Right renal pelvis (tissue), 4 donors: ENCODE measurements around the gene PPP4R4. TPM values are rescaled to one million over a fixed set of nuclear protein-coding genes. Genes with fewer than 3 reads are reported as not detected.
"Not testable (repeated sequence)": the region's sequence is repeated elsewhere in the genome, so short reads cannot be mapped to it uniquely, and the experiment has no call there.

Source experiments
- DNase-seq, 4 donors: peaks; one replicate each; pipeline ENCODE4 v3.0.0-alpha.2; 2013; ENCODE audit warnings: low read depth in 4 of 4, low spot score in 3 of 4, missing footprints in 1 of 4
- polyA plus RNA-seq, 4 donors: library from polyadenylated mRNA; unstranded; fragments of 120-200 nt; gene quantifications; one replicate each; pipeline ENCODE4 v1.2.1, GENCODE V29; 2013; ENCODE audit not compliant: insufficient read length in 4 of 4

Gene PPP4R4
- polyA plus RNA-seq, 4 donors: 0.15 to 0.29 (median 0.21) TPM

DNA sequence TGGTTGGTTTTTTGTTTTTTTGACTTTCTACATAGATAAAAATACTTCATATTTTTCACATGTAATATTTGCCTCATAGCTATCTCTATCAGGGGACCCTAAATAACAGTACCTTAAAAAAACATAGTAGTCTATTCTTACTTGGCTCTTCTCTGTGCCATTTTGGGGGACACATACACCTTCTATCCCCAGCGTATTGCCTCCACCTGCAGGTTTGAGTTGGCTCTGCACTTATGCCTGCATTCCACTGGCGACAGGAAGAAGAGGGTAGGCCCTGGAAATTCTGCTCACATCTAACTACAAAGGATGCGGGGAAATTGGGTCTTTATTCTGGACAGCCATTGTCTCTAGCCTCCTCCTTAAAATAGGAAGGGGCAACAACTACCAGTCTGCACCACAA is 30.9 kb upstream of the PPP4R4 start:
- no peak for DNase-seq

DNA sequence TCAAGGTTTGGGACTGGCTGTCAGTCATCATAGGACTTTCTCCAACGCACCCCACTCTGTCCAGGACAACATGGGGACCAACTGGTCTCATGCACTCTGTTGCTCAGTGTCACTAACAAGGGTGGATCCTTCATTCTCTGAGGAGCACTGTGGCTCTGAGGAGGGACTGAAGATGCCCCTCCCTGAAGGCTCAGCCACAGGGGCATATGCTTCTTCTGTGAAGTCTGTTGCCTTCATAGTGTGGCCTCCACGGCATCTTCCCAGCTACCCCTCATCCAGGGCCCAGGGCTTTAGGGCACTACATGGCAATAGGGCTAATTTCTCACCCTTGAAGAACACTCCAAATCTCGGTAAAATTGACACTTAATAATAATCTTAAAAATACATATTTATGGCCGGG is 30.4 kb upstream of the PPP4R4 start:
- no peak for DNase-seq

DNA sequence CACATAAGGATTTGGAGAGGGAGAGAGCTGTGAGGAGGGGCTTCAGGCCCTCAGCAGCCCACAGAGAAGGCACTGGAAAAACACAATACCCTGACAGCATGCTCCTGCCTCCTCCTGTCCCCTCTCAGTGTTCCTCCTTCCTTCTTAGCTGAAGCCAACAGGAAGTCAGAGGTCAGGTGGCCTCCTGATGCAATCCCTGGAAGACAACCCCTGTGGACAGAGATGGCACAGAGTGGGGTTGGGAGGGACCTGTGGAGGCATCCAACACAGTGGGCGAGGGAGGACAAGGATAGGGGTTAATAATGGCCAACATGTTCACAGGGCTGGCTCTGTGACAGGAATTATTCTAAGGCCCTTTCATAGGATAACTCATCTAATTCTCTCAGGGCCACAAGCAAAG is 29.4 kb upstream of the PPP4R4 start:
- DNase-seq: no peak

DNA sequence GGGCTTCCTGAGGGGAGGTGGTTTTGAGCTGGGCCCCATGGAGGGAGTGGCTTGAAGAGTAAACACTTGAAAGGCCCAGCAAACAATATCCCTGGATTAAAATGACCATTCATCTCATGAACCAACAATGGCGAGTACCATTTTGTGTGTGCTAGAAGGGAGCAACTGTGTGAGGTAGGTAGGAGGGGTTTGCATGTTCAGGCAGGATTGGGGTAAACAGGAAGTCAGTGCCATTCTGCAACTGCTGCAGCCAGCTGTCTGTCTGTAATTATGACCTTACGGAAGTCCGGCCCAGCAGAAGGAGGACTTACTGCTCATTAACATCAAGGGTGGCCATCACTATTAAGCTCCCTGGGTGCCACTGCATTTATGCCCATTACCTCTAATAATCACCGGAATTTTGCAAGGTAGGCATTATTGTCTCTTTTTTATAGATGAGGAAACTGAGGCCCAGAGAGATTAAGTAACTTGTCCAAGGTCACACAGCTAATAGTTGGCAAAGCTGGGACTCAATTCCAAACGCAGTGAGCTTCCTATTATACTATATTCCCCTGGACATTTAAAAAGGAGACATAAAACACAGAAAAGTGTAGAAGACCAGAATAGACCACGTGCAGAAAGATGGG is 28.1 kb upstream of the PPP4R4 start:
- DNase-seq: no peak

DNA sequence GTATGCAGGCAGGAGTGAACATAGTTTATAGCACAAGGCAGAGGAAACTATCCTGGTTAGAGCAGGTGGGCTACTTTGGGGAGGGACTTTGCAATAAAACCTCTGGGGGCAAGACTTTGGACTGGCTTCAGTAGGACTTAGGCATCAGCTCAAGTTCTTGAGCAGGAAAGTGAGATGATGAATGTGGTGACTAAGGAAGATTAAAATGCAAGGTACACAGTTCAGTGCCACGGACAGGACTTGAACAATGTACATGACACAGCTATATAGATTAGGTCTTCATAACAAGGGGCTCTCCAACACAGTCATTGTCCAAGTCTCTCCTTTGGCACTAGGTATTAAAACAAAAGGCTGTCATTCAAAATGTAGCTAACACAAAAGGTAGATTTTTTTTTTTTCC is 21.4 kb upstream of the PPP4R4 start:
- no peak for DNase-seq

DNA sequence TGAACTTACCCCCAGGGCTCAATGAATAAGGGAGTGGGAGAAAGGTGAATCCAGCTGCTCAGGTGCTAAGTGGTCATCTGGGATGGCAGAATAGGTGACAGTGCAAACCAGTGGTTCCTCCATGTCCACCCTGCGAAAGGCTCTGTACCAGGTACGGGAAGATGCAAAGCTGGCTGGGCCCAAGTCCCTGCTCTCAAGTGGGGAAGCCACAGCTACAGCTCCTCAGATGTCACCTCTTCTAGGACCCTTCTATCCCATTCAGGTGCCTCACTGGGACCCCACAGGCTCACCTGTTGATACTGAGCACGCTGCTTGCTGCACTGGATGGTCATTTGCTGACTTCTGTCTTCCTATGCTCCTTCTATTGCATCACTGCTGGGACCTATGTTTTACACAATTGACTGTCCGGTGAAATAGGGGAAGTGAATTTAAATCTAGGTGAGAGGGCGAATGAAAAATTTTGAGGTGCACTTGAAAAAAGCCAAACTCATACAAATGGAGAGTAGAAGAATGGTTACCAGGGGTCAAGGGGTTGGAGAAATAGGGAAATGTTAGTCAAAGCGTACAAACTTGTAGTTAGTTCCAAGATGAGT is 20.3 kb upstream of the PPP4R4 start:
- DNase-seq: no peak

DNA sequence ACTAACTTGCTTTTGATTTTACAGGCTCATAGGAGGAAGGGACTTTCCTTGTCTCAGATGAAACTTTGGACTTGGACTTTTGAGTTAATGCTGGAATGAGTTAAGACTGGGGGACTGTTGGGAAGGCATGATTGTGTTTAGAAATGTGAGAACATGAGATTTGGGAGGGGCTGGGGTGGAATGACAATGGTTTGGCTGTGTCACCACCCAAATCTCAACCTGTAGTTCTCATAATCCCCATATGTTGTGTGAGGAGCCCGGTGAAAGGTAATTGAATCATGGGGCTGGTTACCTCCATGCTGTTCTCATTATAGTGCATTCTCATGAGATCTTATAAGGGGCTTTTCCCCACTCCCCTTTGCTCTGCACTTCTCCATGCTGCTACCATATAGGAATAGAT is 18.0 kb upstream of the PPP4R4 start:
- DNase-seq: not testable (repeated sequence)

DNA sequence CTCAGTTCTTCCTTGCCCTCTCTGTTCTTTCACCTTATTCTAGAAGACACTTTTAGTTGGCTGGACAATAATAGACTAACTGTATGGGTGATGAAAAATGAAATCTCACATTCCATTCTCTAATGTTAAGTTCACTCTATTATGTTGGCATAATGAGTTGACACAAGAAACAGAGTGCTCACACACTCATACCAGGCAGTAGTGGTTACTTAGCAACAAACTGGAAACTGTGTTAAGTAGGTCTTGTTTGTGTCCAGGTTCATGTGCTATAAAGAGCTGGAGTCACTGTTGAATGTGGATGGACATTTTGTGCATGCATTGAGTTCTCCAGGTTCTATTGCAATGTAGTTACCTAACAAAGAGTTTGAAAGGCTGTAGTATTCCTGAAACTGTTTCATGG is 16.9 kb upstream of the PPP4R4 start:
- no peak for DNase-seq

DNA sequence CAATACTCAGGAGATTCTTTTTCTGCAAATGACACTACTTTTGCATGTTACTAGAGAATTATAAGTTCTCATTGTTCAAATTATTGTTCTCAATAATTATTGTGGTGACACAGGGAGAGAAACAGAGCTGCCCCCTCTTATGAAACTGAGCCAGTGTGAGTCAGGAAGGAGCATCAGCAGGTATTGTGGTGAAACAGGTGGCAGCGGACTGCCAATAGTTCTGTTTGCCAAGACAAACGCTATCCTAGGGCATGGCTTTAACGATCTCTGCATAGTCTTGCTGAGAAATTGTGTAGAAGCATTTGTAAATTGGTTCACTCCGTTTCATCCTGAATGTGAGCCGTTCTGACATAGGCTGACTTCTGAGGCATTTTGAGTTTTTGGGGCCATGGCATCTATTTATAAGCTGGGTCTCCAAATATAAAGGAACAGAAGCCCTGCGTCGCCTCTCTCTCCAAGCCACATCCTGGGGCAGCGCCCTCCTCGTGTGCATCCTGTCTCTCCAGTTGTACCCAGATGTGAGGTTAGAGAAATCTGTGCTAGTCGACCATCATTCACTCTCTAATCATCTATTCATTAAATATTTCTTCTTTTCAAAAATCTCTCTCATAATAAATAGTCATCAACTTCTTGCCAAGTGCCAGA is 15.8 kb upstream of the PPP4R4 start:
- no peak for DNase-seq

DNA sequence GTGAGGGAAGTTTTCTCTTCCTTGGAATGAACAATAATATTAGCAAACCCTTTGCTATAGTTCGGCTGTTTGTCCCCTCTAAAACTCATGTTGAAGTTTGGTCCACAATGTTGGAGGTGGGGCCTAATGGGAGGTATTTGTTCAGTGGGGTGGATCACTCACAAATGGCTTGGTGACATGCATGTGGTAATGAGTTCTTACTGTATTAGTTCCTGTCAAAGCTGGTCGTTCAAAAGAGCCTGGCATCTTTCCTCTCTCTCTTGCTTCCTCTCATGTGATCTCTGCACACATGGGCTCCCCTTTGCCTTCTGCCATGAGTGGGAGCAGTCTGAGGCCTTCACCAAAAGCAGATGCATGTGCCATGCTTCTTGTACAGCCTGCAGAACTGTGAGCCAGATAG is 13.1 kb upstream of the PPP4R4 start:
- DNase-seq: no peak

DNA sequence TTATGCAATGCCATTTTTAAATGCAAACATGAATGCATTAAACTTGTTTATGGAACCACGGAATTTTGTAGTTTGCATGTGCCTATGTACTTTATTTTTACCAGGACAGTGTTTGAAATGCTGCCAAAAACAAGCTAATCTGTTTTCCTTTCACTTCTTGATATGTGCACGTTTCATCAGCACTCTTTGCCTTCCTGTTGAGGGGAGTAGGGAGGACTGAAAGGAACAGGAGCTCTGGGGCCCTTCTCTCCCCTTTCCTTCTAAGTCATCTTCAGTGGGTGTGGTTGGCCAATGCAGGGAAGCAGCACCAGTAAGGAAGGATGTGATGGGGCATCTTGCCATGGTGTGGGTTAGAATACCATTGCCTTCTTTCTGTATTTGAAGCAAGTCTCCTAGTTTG is 12.1 kb upstream of the PPP4R4 start:
- DNase-seq: no peak

DNA sequence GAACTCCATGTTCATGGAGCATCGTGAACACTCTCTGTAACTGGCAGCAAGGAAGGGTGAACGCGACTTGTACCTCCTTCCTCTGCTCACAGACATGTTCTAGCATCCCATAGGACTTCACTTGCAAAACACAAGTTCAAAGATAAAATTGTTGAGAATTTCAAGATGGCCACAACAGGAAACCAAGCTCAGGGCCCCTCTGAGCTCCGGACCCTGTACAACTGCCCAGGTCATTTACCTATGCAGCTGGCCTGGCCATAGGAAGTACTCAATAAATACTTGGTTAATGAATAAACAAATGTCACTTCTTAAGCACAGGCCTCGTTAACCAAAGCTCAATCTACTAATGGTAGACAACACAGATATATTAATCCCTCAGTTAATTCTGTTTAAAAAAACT is 11.7 kb upstream of the PPP4R4 start:
- DNase-seq: no peak

DNA sequence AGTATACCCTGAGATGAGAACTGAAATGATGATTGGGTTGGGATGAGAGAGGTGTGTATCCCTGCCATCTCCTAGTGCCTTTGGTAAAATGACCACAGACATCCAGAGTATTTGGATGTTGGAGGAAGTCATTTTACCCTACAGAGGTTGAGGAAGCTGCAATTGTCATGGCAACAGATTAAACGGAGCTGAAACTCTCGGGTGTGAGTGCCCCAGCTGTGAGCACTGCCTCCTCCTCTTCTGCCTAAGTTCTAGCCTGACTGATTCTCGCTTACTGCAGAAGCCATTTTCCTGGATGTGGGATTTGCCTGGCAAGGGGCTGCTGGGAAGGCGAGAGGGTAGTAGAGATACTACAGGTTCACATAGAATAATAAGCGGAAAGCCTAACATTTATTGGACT is 10.3 kb upstream of the PPP4R4 start:
- DNase-seq: no peak

DNA sequence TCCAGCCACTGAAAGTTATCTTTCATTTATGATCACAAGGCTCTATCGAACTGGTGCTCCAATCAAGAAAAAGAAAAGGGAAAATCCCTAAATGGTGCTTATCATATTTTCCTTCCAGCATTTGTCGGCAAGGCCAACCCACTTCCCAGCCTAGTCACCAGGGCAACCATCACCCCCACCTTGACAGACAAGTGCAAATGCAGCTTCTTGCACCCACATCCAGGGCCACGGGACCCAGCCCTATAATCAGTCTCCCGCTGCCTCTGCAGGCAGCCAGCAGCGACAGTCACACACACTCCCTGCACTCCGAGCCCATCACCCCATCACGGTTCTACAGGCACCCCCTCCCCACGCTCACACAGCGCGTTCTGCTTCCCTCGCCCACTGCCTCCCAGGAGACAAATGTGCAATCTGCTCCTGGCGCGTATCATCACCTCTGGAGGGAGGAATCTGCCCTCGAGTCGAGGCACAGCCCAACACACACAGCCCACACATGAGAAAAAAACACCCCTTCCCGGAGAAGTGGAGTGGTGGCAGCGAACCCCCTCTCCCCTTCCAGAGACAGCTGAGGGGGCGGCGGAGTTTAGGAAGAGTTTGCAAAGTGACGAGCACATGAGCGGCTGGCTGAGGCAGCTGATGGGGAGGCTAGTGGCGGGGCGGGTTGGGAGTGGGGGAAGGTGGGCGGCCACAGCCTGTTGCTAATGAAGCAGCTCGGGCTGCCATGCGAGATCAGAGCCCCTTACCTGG is 9.3 kb upstream of the PPP4R4 start:
- DNase-seq: no peak

DNA sequence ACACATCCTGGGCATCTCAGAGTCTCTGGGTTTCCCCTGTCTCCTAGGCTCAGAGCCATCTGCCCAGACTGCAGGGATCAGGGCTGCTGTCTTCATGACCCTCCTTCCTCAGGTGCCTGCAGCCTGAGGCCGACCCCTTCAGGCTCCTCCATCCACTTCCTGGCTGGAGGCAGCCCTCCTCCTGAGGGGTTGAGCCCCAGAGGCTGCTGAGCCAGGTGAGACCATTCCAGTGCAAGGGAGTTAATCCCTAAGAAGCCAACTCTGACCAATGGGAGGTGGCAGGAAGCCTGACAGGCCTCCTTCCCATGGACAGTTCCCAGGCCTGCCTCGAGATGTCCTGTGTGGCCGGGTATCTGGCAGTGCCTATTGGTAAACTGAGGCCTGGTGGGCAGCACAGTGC is 8.4 kb upstream of the PPP4R4 start:
- no peak for DNase-seq

DNA sequence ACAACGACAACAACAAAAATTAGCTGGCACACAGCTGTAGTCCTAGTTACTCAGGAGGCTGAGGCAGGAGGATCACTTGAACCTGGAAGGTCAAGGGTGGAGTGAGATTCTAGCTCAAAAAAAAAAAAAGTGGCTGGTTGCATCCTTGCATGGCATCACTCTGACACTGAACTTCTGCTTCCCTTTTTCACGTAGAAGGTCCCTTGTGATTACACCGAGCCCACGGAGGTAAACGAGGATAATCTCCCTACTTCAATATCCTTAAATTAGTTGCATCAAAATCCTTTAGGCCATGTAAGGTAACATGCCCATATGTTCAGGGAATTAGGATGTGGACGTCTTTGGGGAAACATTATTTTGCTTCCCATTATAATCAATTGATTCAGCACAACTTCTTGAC is 4.0 kb upstream of the PPP4R4 start:
- DNase-seq: no peak

DNA sequence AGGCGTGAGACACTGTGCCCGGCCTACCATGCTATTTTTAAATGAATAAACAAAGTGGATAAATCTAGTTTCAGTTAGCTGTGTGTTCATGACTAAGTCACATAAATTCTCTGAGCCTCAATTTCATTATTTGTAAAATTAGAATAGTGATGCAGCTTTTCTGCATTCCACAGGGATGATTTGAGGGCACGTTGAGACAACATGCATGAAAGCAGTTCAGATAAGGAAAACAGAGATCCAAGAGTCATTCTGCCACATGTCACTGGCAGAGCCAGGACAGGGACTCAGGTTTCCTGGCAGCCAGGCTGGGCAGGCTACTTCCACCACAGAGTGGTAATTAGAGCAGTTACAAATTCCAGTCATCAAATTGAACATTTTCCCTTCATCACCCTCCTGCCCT is 2.9 kb upstream of the PPP4R4 start:
- DNase-seq: no peak

DNA sequence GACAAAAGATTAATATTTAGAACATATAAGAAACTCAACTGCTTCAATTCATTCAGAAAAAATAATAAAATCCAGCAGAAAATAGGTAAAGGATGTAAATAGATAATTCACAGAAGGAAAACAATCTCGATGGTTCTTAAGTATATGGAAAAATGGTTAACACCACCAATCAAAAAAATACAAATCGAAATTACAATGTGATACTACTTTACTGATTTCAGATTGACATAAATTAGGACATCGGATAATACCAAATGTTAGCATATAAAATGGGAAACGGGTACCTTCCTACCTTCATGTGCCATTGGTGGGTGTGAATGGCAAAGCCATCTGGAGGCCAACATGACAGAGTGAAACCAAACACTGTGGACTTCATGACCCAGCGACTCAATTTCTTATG is 1.6 kb upstream of the PPP4R4 start:
- no peak for DNase-seq

DNA sequence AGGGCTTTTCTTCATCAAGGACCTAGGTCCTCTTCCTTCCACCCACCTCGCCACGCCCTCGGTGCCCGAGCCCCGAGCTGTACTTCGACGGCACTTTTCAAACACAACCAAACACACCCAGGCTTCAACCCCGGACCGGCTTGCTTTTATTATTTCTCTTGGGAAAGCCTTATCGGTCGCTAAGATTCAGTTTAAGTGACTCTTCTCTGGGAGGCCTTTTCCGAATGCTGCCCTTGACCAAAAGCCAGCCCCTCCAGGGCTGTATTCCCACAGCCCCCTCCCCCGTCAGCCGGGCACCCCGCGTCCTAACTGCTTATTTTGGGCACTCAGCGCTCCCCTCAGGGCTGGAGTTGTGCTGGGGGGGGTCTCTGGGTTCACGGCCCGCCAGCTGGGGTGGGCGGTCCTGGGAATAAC is 644 bp upstream of the PPP4R4 start:
- no peak for DNase-seq

DNA sequence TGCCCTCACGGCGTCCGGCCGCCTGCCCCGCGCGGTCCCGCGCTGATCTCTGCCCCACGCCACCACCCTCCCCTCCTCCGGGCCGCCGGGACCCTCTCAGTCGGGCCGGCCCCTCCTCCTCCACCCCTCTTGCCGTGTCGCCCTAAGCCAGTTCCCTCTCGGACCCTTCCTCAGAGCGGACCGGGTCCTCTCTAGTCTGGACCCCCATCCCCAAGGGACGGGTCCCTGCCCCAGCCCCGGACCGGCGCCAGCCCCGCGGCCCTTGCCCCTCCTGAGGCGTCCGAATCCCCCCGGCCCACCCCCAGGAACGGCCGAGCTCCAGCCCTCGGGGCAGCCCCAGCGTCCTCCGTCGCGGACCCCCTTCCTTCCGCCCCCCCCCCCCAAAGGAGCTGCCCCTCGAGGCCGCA is 485 bp downstream of the PPP4R4 start:
- DNase-seq: no peak

DNA sequence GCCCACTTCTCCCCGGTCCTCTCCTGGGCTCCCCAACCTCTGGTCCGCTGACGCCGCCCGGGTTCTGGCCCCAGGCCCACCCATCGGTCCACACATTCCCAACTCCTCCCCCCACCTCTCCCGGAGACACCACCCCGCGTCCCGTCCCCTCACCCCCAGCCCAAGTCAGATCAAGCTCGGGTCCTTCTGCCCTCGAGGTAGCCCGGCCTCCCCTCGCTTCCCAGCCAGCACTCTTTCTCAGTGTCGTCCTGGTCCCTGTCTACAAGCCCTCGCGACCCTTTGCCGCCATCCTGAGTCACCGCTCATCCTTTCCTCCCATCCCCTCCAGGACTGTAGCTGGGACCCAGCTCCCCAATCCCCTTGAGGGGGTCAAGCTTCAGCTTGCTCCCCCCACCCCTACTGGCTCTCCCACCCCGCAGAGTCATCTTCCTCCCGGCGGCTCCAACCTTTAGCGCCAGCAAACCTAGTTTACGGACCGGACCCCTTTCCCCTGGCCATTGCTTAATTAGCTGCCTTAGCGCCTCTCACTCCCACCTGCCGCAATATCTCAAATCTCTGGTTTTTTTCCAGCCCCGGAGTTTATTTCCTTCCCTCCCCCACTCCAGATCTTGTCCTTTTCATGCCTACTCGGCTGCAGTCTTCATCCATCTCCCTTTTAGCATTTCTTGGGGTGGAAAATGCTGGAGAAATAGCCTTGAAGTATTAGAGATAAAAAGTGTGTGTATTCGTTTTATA is 1.1 kb downstream of the PPP4R4 start:
- no peak for DNase-seq
